Gastroesophageal sphincter (tissue), 2 donors: ENCODE results near the gene FOSL2.

Experiments used
- EP300 ChIP-seq: sonication (generic); formaldehyde crosslinking; IDR thresholded peaks from one replicate; pipeline ENCODE4 v1.6.1; 2017; ENCODE audit warnings: antibody characterized with exemption, mild to moderate bottlenecking
- POLR2AphosphoS5 ChIP-seq: sonication (generic); formaldehyde crosslinking; IDR thresholded peaks from one replicate; pipeline ENCODE4 v1.6.1; 2017; ENCODE audit warnings: antibody characterized with exemption

GRCh38 chr2:28439763-28440162 is 47.1 kb downstream of the FOSL2 start:
- TF ChIP-seq EP300 (no peak), POLR2AphosphoS5 (no peak)
